ENCODE results near the gene DUSP15. TPM values are rescaled to one million over a fixed set of nuclear protein-coding genes. Genes with fewer than 3 reads are reported as not detected.

DUSP15 gene
- total RNA-seq, 1 donor from 2014 or later = 8.4 TPM

DNA sequence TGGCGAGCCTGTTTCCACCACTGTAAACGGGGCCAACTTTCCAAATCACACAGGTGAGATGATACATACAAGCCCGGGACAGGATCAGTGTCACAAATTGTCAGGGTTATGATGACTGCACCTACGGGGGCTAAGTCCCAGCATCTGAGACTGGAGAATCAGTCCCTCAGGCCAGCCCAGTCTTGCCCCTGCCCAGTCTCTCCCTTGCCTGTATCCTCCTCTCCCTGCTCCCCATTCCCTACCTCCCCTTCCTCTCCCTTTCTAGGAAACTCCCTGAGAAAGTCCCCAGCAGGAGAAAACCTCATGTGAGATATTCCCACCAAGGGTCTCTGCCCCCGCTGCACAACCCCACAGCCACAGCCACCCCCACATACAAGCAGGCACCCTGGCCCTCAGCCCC is 26.4 kb downstream of the DUSP15 start:
- H3K4me3 Mint-ChIP-seq = no peak overlapping the region
- H3K9me3 Mint-ChIP-seq = no peaks in the 10 kb centered on the region
- no peak for TF ChIP-seq CTCF (IDR thresholded peaks at IDR 0.05; ENCODE audit: unreplicated experiment)
- peak overlapping the region; percentile 72 for H3K27ac Mint-ChIP-seq
- no peaks in the 10 kb centered on the region for H3K36me3 Mint-ChIP-seq
- no peak for DNase-seq (ENCODE audit: low spot score in 2 of 2, unreplicated experiment in 2 of 2)
- peaks cover 11% of the 10 kb centered on the region for H3K27me3 Mint-ChIP-seq (ENCODE audit: low read depth)
- H3K4me1 Mint-ChIP-seq = peaks cover 24% of the 10 kb centered on the region

- DNase-seq (ENCODE audit: low spot score in 2 of 2, unreplicated experiment in 2 of 2) = no peak
- Mint-ChIP-seq H3K36me3 (no peaks in the 10 kb centered on the region), H3K4me1 (peaks cover 24% of the 10 kb centered on the region), H3K9me3 (no peaks in the 10 kb centered on the region), H3K27ac (peak overlapping the region; percentile 39), H3K27me3 (ENCODE audit: low read depth) (peaks cover 5% of the 10 kb centered on the region), H3K4me3 (no peak overlapping the region)
- no peak for TF ChIP-seq CTCF (IDR thresholded peaks at IDR 0.05; ENCODE audit: unreplicated experiment)
These were observed 27.0 kb downstream of the DUSP15 start for GRCh38 chr20:31843288-31843687.

- Mint-ChIP-seq H3K27me3 (ENCODE audit: low read depth) (no peaks in the 10 kb centered on the region), H3K4me3 (no peak overlapping the region), H3K27ac (peak overlapping the region; percentile 80)
These were observed 27.7 kb downstream of the DUSP15 start for GRCh38 chr20:31842471-31843157.

DNA sequence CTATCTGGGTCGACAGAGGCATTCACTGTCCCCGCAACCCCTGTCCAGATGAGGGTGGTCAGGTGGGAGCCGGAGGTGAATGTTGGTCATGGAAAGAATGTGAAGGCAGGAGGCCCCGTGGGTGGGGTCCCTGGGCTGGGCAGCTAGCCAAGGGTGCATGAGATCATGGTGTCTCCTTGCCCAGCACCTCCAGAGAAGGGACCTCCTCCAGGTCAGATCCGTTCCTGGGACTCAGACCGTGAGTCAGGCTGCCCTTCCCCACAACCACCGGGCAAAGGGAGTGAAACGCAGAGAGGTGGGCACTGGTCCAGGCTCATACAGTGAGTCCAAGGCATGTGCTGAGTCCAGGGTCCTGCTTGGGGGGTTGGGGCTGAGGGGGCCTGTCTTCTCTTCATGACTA is 28.4 kb downstream of the DUSP15 start:
- Mint-ChIP-seq H3K27ac (peak overlapping the region; percentile 80), H3K27me3 (ENCODE audit: low read depth) (no peaks in the 10 kb centered on the region), H3K9me3 (no peaks in the 10 kb centered on the region), H3K4me3 (no peak overlapping the region), H3K36me3 (no peaks in the 10 kb centered on the region), H3K4me1 (peaks cover 27% of the 10 kb centered on the region)
- DNase-seq (ENCODE audit: low spot score in 2 of 2, unreplicated experiment in 2 of 2) = peak in 1 of 2 experiments; percentile 42
- no peak for TF ChIP-seq CTCF (IDR thresholded peaks at IDR 0.05; ENCODE audit: unreplicated experiment)

More at GRCh38 chr20:31842471-31843157, 27.7 kb downstream of the DUSP15 start:
- no peak for TF ChIP-seq CTCF (IDR thresholded peaks at IDR 0.05; ENCODE audit: unreplicated experiment)
- H3K4me1 Mint-ChIP-seq = peaks cover 24% of the 10 kb centered on the region
- H3K36me3 Mint-ChIP-seq = no peaks in the 10 kb centered on the region
- DNase-seq (ENCODE audit: low spot score in 2 of 2, unreplicated experiment in 2 of 2) = peak in 1 of 2 experiments; percentile 41
- no peaks in the 10 kb centered on the region for H3K9me3 Mint-ChIP-seq

- TF ChIP-seq CTCF (IDR thresholded peaks at IDR 0.05; ENCODE audit: unreplicated experiment) = no peak
- no peak overlapping the region for H3K4me3 Mint-ChIP-seq
- H3K9me3 Mint-ChIP-seq = no peaks in the 10 kb centered on the region
- H3K27ac Mint-ChIP-seq = peak overlapping the region; percentile 15
- DNase-seq (ENCODE audit: low spot score in 2 of 2, unreplicated experiment in 2 of 2) = no peak
- no peaks in the 10 kb centered on the region for H3K27me3 Mint-ChIP-seq (ENCODE audit: low read depth)
- H3K36me3 Mint-ChIP-seq = no peaks in the 10 kb centered on the region
- peaks cover 30% of the 10 kb centered on the region for H3K4me1 Mint-ChIP-seq
These were observed 29.2 kb downstream of the DUSP15 start for GRCh38 chr20:31840906-31841816.

Measured in mesothelial cell of epicardium (in vitro differentiated cells).